CD14-positive monocyte (primary cell): ENCODE results near the gene PKP2. TPM values are rescaled to one million over a fixed set of nuclear protein-coding genes. Genes with fewer than 3 reads are reported as not detected.

Source experiments
- DNase-seq, 3 donors: peaks; one replicate each; pipeline ENCODE4 v3.0.0-alpha.2; 2011 to 2022
- H2AFZ ChIP-seq: 2 replicates; pipeline ENCODE4 v1.6.0; 2012; ENCODE audit warnings: mild to moderate bottlenecking, low read depth, low read length, inconsistent platforms; ENCODE audit not compliant: insufficient read depth, poor library complexity, severe bottlenecking
- H3K27ac ChIP-seq, 2 donors: 1 replicate in 1 of 2; 2 replicates in 1 of 2; pipeline ENCODE4 v1.5.1; 2012 to 2013; ENCODE audit warnings: low read length in 2 of 2, control low read depth in 1 of 2, inconsistent platforms in 1 of 2, low read depth in 1 of 2, mild to moderate bottlenecking in 1 of 2
- H3K27me3 ChIP-seq, 2 donors: one replicate each; pipeline versions ENCODE4 v1.6.0 to v1.6.1; 2011 to 2013; ENCODE audit warnings: low read length in 2 of 2; ENCODE audit not compliant: control insufficient read depth in 2 of 2, insufficient read depth in 2 of 2
- H3K36me3 ChIP-seq, 2 donors: replicated peaks in 1 of 2; 1 replicate in 1 of 2; 2 replicates in 1 of 2; pipeline versions ENCODE4 v1.5.1 to v1.6.1; 2012 to 2013; ENCODE audit warnings: low read length in 2 of 2, control low read depth in 1 of 2, inconsistent platforms in 1 of 2, mild to moderate bottlenecking in 1 of 2; ENCODE audit not compliant: insufficient read depth in 2 of 2, control insufficient read depth in 1 of 2
- H3K4me1 ChIP-seq, 2 donors: 1 replicate in 1 of 2; 2 replicates in 1 of 2; pipeline versions ENCODE4 v1.5.1 to v1.6.1; 2012 to 2013; ENCODE audit warnings: low read length in 2 of 2, control low read depth in 1 of 2, inconsistent platforms in 1 of 2, mild to moderate bottlenecking in 1 of 2, moderate library complexity in 1 of 2; ENCODE audit not compliant: insufficient read depth in 2 of 2, control insufficient read depth in 1 of 2
- H3K4me2 ChIP-seq: replicated peaks from 2 replicates; pipeline ENCODE3; 2012; ENCODE audit warnings: low read length, moderate library complexity, mild to moderate bottlenecking; ENCODE audit not compliant: poor library complexity, severe bottlenecking; ENCODE audit errors: extremely low read depth
- H3K4me3 ChIP-seq, 3 experiments: fragments of 200-600 bp in 1 of 3; sonication (generic) in 1 of 3; replicated peaks in 1 of 3; 1 replicate in 2 of 3; 2 replicates in 1 of 3; pipeline ENCODE4 v1.5.1; 2011 to 2013; ENCODE audit warnings: low read length in 3 of 3, mild to moderate bottlenecking in 3 of 3, control low read depth in 2 of 3, low read depth in 2 of 3, inconsistent platforms in 1 of 3, moderate library complexity in 1 of 3
- H3K79me2 ChIP-seq: 2 replicates; pipeline ENCODE4 v1.6.0; 2012; ENCODE audit warnings: mild to moderate bottlenecking, control low read depth, inconsistent platforms, low read length, moderate library complexity; ENCODE audit not compliant: insufficient read depth
- H3K9ac ChIP-seq: 2 replicates; pipeline ENCODE4 v1.6.0; 2017; ENCODE audit warnings: low read length, mild to moderate bottlenecking; ENCODE audit not compliant: insufficient read depth, poor library complexity, severe bottlenecking
- H3K9me3 ChIP-seq, 2 donors: replicated peaks in 1 of 2; 1 replicate in 1 of 2; 2 replicates in 1 of 2; pipeline versions ENCODE4 v1.5.1 to v1.6.1; 2012 to 2013; ENCODE audit warnings: low read length in 2 of 2, control low read depth in 1 of 2; ENCODE audit not compliant: control insufficient read depth in 1 of 2, insufficient read depth in 1 of 2
- H4K20me1 ChIP-seq: 2 replicates; pipeline ENCODE4 v1.6.0; 2012; ENCODE audit warnings: mild to moderate bottlenecking, low read length, control low read depth, moderate library complexity; ENCODE audit not compliant: insufficient read depth
- H3K27ac Mint-ChIP-seq, 7 donors: one replicate each; pipeline ENCODE4 v1.8.0; 2020; ENCODE audit warnings: mild to moderate bottlenecking in 7 of 7, mixed read lengths in 7 of 7, moderate library complexity in 6 of 7, inconsistent platforms in 2 of 7
- H3K27me3 Mint-ChIP-seq, 3 donors: one replicate each; pipeline ENCODE4 v1.8.0; 2021 to 2022; ENCODE audit warnings: low read depth in 3 of 3, mild to moderate bottlenecking in 3 of 3, mixed read lengths in 3 of 3, moderate library complexity in 3 of 3, inconsistent platforms in 1 of 3
- H3K36me3 Mint-ChIP-seq, 2 donors: one replicate each; pipeline ENCODE4 v1.8.0; 2020; ENCODE audit warnings: mixed read lengths in 2 of 2, inconsistent platforms in 1 of 2, mild to moderate bottlenecking in 1 of 2
- H3K4me1 Mint-ChIP-seq: one replicate; pipeline ENCODE4 v1.8.0; 2020; ENCODE audit warnings: mild to moderate bottlenecking, mixed read lengths
- H3K4me3 Mint-ChIP-seq, 2 donors: one replicate each; pipeline ENCODE4 v1.8.0; 2020; ENCODE audit warnings: mild to moderate bottlenecking in 2 of 2, mixed read lengths in 2 of 2, moderate library complexity in 1 of 2
- H3K9me3 Mint-ChIP-seq, 7 donors: one replicate each; pipeline ENCODE4 v1.8.0; 2020 to 2022; ENCODE audit warnings: mixed read lengths in 7 of 7, mild to moderate bottlenecking in 6 of 7, moderate library complexity in 6 of 7, inconsistent platforms in 2 of 7
- WGBS: methylation state at CpG from one replicate; pipeline ENCODE4 v1.1.5; 2013; ENCODE audit warnings: missing lambda C conversion rate; ENCODE audit not compliant: insufficient coverage; 5-methylcytosine and 5-hydroxymethylcytosine counted together
- intact Hi-C, 2 donors: fragments of 100-400 bp; cut with micrococcal nuclease; formaldehyde crosslinking; loops; one replicate each; pipeline versions ENCODE4 v1.15.0 to v1.15.1; 2023
- polyA plus RNA-seq, 3 donors: library from polyadenylated mRNA; depleted of rRNA in 1 of 3; unstranded in 2 of 3; stranded (reverse) in 1 of 3; fragments of 300-500 nt in 2 of 3; fragments of >200 nt in 1 of 3; fragmentation: Illumina TruSeq in 2 of 3; gene quantifications; 1 replicate in 2 of 3; 2 replicates in 1 of 3; pipeline ENCODE4 v1.2.3, GENCODE V29; 2012 to 2021
- TF ChIP-seq, protein P1 (sequence below): fragments of 200-600 bp; IDR thresholded peaks from one replicate; pipeline ENCODE4 v1.8.0; 2022; ENCODE audit warnings: antibody characterized with exemption, mild to moderate bottlenecking

Gene PKP2
- polyA plus RNA-seq, 3 donors = 0.95 to 3.1 (median 2.9) TPM

DNA sequence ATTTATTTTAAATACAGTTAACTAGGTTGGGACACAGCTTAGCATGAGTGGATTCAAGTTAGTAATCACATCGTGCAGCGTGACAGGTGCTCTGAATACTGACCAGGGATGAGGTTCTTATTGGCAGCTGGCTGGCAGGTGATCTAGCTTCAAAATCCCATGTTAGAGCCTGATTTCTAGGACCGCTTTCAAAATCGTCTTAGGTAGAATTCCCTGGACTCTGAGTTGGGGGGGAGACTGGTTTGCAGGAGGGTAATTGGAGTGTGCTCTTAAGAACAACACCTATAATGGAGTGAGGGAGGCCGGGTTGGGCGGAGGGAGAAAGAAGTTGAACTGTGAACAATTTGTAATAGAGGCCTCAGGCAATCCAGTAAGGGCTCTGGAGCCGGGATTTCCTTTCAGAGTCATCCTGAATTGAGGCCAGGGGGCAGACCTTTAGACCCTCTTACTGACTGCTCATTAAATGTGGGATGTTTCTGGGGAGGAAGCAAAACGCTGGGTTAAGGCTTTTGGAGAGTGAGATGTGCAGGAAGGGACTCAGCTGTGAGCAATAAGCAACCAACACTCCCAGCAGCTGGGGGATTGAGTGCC, 140.0 kb downstream of the PKP2 start:
- Histone ChIP-seq H3K27ac (no peak overlapping the region), H3K9ac (no peak overlapping the region), H4K20me1 (no peaks in the 10 kb centered on the region), H3K36me3 (peaks cover 10 to 26% of the 10 kb centered on the region in 2 donors), H3K27me3 (no peaks in the 10 kb centered on the region), H2AFZ (peak overlapping the region; percentile 15), H3K4me2 (peak overlapping the region; percentile 98), H3K79me2 (peaks cover 26% of the 10 kb centered on the region), H3K4me1 (peaks cover 19 to 29% of the 10 kb centered on the region in 2 donors), H3K9me3 (no peaks in the 10 kb centered on the region), H3K4me3 (peak overlapping the region in 2 of 3 experiments; percentile 68 to 96)
- TF ChIP-seq, protein P1, sequence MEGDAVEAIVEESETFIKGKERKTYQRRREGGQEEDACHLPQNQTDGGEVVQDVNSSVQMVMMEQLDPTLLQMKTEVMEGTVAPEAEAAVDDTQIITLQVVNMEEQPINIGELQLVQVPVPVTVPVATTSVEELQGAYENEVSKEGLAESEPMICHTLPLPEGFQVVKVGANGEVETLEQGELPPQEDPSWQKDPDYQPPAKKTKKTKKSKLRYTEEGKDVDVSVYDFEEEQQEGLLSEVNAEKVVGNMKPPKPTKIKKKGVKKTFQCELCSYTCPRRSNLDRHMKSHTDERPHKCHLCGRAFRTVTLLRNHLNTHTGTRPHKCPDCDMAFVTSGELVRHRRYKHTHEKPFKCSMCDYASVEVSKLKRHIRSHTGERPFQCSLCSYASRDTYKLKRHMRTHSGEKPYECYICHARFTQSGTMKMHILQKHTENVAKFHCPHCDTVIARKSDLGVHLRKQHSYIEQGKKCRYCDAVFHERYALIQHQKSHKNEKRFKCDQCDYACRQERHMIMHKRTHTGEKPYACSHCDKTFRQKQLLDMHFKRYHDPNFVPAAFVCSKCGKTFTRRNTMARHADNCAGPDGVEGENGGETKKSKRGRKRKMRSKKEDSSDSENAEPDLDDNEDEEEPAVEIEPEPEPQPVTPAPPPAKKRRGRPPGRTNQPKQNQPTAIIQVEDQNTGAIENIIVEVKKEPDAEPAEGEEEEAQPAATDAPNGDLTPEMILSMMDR = peak; percentile 4
- Mint-ChIP-seq H3K4me3 (peak overlapping the region in 1 of 2 donors; percentile 94), H3K9me3 (no peaks in the 10 kb centered on the region), H3K27ac (peak overlapping the region in 1 of 7 donors; percentile 91), H3K4me1 (peaks cover 20% of the 10 kb centered on the region), H3K36me3 (peaks cover 17 to 24% of the 10 kb centered on the region in 2 donors), H3K27me3 (peaks cover 0 to 1% (median 0%) of the 10 kb centered on the region in 3 donors)
- intact Hi-C loops = loop anchor here (2.0 to 10.0 kb wide), 2 partner anchors 392 to 1264 kb away; no protein-coding TSS in a partner anchor
- 61% methylated on average over 6 of the region's 8 CpGs for WGBS
- no peak for DNase-seq

- H3K4me1 ChIP-seq = peaks cover 12 to 22% of the 10 kb centered on the region in 2 donors
- H3K9me3 Mint-ChIP-seq = no peaks in the 10 kb centered on the region
- H2AFZ ChIP-seq = peak within 1 kb of the TSS; percentile 98
- peaks cover 13% of the 10 kb centered on the region for H3K4me1 Mint-ChIP-seq
- no peaks in the 10 kb centered on the region for H3K27me3 ChIP-seq
- intact Hi-C loops = loop anchor here (2.0 to 10.0 kb wide), 3 partner anchors 391 to 1267 kb away; partner anchors contain the start of gene ALG10 (in 1 of the 2)
- WGBS = 0% methylated on average over 28 of the region's 39 CpGs
- H3K4me3 Mint-ChIP-seq = peak within 1 kb of the TSS; percentile 93 to 94
- H3K27ac Mint-ChIP-seq = peak within 1 kb of the TSS; percentile 83 to 93 (median 89)
- H3K27me3 Mint-ChIP-seq = peaks cover 0 to 1% (median 0%) of the 10 kb centered on the region in 3 donors
- DNase-seq = peak; percentile 85 to 92 (median 92)
- H4K20me1 ChIP-seq = no peaks in the 10 kb centered on the region
- H3K9me3 ChIP-seq = no peaks in the 10 kb centered on the region
- H3K36me3 Mint-ChIP-seq = peaks cover 24 to 31% of the 10 kb centered on the region in 2 donors
- H3K4me3 ChIP-seq = peak within 1 kb of the TSS; percentile 68 to 97 (median 96)
- TF ChIP-seq, protein P1 = peak; percentile 78
- peak within 1 kb of the TSS; percentile 82 for H3K9ac ChIP-seq
- H3K79me2 ChIP-seq = peaks cover 29% of the 10 kb centered on the region
- peak within 1 kb of the TSS; percentile 98 for H3K4me2 ChIP-seq
- H3K27ac ChIP-seq = peak within 1 kb of the TSS; percentile 73 to 89
- H3K36me3 ChIP-seq = peaks cover 16 to 33% of the 10 kb centered on the region in 2 donors
Measured at GRCh38 chr12:32755654-32756475, 140.7 kb downstream of the PKP2 start, which contains the start of gene YARS2. Gene YARS2, minus strand, starts transcription at chr12:32755897. Its CDS starts 23 bp downstream, at chr12:32755874.
